Mucosa of rectum (tissue), 2 donors: ENCODE measurements around the gene CD99.
"Not testable (repeated sequence)": the region's sequence is repeated elsewhere in the genome, so short reads cannot be mapped to it uniquely, and the experiment has no call there.

Experiments
- H3K27ac ChIP-seq, 2 donors: one replicate each; pipeline ENCODE4 v1.7.0; 2013; ENCODE audit warnings: inconsistent platforms in 2 of 2, low read depth in 2 of 2, low read length in 2 of 2
- H3K27me3 ChIP-seq, 2 donors: one replicate each; pipeline ENCODE4 v1.7.0; 2013; ENCODE audit warnings: low read length in 2 of 2; ENCODE audit not compliant: control insufficient read depth in 2 of 2, insufficient read depth in 2 of 2
- H3K36me3 ChIP-seq, 2 donors: one replicate each; pipeline ENCODE4 v1.7.0; 2013; ENCODE audit warnings: low read length in 2 of 2; ENCODE audit not compliant: control insufficient read depth in 2 of 2, insufficient read depth in 2 of 2
- H3K4me1 ChIP-seq, 2 donors: one replicate each; pipeline ENCODE4 v1.7.0; 2013; ENCODE audit warnings: low read length in 2 of 2, mild to moderate bottlenecking in 1 of 2; ENCODE audit not compliant: control insufficient read depth in 2 of 2, insufficient read depth in 2 of 2
- H3K4me3 ChIP-seq, 2 donors: one replicate each; pipeline ENCODE4 v1.7.0; 2013; ENCODE audit warnings: low read length in 2 of 2
- H3K9ac ChIP-seq, 2 donors: one replicate each; pipeline ENCODE4 v1.7.0; 2013; ENCODE audit warnings: low read length in 2 of 2, low read depth in 1 of 2, mild to moderate bottlenecking in 1 of 2
- H3K9me3 ChIP-seq, 2 donors: one replicate each; pipeline ENCODE4 v1.7.0; 2013; ENCODE audit warnings: low read length in 2 of 2; ENCODE audit not compliant: control insufficient read depth in 2 of 2
- donor health status: healthy.
- donor health status: Normal muscosa, but diverticular disease.

Gene CD99

GRCh38 chrX:2675657-2676200 is 15.4 kb upstream of the CD99 start:
- not testable (repeated sequence) for H3K9me3 ChIP-seq, H3K27me3 ChIP-seq, H3K36me3 ChIP-seq, H3K27ac ChIP-seq, H3K4me3 ChIP-seq, H3K4me1 ChIP-seq, H3K9ac ChIP-seq

- Histone ChIP-seq H3K9ac (no peak overlapping the region), H3K4me1 (peaks cover 0 to 5% of the 10 kb centered on the region in 2 donors), H3K9me3 (no peaks in the 10 kb centered on the region), H3K36me3 (no peaks in the 10 kb centered on the region), H3K4me3 (peak overlapping the region in 1 of 2 donors; percentile 29), H3K27me3 (no peaks in the 10 kb centered on the region), H3K27ac (no peak overlapping the region)
Observed at GRCh38 chrX:2676794-2677675, 14.1 kb upstream of the CD99 start.

GRCh38 chrX:2677764-2678163 is 13.3 kb upstream of the CD99 start:
- H3K9me3 ChIP-seq: no peaks in the 10 kb centered on the region
- no peak overlapping the region for H3K9ac ChIP-seq
- H3K36me3 ChIP-seq: no peaks in the 10 kb centered on the region
- no peaks in the 10 kb centered on the region for H3K27me3 ChIP-seq
- H3K4me3 ChIP-seq: peak overlapping the region in 1 of 2 donors; percentile 29
- H3K4me1 ChIP-seq: peaks cover 0 to 5% of the 10 kb centered on the region in 2 donors
- H3K27ac ChIP-seq: no peak overlapping the region

GRCh38 chrX:2678583-2678982 is 12.5 kb upstream of the CD99 start:
- no peak overlapping the region for H3K9ac ChIP-seq
- H3K36me3 ChIP-seq: no peaks in the 10 kb centered on the region
- no peaks in the 10 kb centered on the region for H3K9me3 ChIP-seq
- no peak overlapping the region for H3K4me3 ChIP-seq
- H3K27me3 ChIP-seq: no peaks in the 10 kb centered on the region
- H3K27ac ChIP-seq: no peak overlapping the region
- H3K4me1 ChIP-seq: peaks cover 0 to 5% of the 10 kb centered on the region in 2 donors

DNA sequence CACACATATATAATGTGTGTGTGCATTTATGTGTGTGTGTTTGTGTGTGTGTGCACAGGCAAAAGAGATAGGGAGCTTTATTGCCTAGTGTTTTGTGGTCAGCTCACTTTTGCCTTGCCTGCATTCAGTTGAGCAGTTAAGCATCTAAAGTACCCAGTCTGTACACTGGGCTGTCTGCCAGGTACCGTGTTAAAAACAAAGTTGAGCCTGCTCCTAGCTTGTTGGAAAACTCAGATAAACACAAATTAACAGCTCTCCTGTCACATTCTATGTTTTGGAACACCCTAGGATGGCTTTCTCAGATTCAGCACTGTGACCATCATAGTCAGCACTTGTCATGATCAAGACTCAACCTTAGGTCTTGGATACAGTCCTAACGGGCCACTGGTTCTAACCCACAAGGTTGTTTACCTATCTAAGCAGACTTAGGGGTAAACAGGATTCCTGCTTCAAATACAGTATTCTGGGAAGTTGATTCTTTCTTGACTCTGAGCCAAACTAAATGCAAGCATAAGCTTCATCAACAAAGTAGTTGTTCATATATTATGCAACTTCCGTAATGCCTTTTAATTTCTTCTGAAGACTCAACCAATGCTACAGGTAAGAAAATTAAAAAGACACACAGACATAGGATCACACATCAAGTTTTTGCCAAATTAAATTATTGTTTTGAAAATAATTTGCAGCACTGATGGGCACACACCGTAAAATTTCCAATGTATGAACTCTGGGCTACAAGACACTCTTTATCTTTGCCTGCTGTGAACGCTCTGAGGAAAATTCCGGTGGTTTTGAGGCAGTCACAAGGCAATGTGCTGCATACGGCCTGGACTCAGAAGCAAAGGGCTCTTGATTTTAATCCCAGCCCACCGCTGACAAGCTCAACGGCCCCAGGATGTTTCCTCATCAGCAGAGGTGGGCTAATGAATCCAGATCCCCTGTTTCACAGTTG is 11.3 kb upstream of the CD99 start:
- no peak overlapping the region for H3K27ac ChIP-seq
- no peaks in the 10 kb centered on the region for H3K9me3 ChIP-seq
- no peaks in the 10 kb centered on the region for H3K27me3 ChIP-seq
- no peak overlapping the region for H3K9ac ChIP-seq
- H3K4me1 ChIP-seq: peaks cover 0 to 5% of the 10 kb centered on the region in 2 donors
- H3K4me3 ChIP-seq: no peak overlapping the region
- no peaks in the 10 kb centered on the region for H3K36me3 ChIP-seq

DNA sequence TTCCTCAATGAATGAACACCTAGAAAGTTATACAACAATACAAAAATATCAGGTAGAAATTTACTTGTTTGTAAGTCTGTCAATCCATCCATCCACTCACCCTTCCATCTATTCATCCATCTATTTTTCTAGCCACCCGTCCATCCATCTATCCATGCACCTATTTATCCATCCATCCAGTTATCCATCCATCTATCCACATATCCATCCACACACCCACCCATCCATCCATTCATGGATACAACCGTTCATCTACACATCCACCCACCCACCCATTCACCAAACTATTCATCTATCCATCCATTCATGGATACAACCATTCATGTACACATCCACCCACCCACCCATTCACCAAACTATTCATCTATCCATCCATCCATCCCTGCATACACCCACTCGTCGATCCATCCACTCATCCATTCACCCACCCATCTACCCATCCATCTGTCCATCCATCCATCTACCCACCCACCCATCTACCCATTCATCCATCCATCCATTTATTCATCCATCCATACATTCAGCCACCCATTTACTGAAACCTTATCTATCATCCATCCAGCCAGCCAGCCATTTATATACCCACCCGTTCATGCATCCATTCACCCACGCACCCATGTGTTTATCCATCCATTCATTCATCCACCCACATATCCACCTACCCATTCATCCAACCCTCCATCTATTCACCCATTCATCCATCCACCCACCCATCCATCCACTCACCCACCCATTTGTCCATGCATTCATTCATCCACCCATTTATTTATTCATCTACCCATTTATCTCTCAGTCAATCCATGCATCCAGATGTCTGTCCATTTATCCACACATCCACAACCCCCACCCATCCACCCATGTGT is 10.4 kb upstream of the CD99 start:
- Histone ChIP-seq H3K4me3 (no peak overlapping the region), H3K4me1 (peaks cover 0 to 5% of the 10 kb centered on the region in 2 donors), H3K9ac (no peak overlapping the region), H3K9me3 (no peaks in the 10 kb centered on the region), H3K36me3 (no peaks in the 10 kb centered on the region), H3K27ac (no peak overlapping the region), H3K27me3 (no peaks in the 10 kb centered on the region)

GRCh38 chrX:2682565-2683177 is 8.4 kb upstream of the CD99 start:
- H3K9ac ChIP-seq: no peak overlapping the region
- H3K9me3 ChIP-seq: no peaks in the 10 kb centered on the region
- H3K27ac ChIP-seq: no peak overlapping the region
- peaks cover 0 to 5% of the 10 kb centered on the region in 2 donors for H3K4me1 ChIP-seq
- H3K36me3 ChIP-seq: no peaks in the 10 kb centered on the region
- no peaks in the 10 kb centered on the region for H3K27me3 ChIP-seq
- no peak overlapping the region for H3K4me3 ChIP-seq

- Histone ChIP-seq H3K27me3 (no peaks in the 10 kb centered on the region), H3K36me3 (no peaks in the 10 kb centered on the region), H3K4me3 (no peak overlapping the region), H3K4me1 (peaks cover 0 to 2% of the 10 kb centered on the region in 2 donors), H3K9ac (no peak overlapping the region), H3K27ac (no peak overlapping the region), H3K9me3 (no peaks in the 10 kb centered on the region)
Observed at GRCh38 chrX:2684256-2684655, 6.8 kb upstream of the CD99 start.

GRCh38 chrX:2685886-2686285 is 5.2 kb upstream of the CD99 start:
- H3K9me3 ChIP-seq: no peaks in the 10 kb centered on the region
- no peak overlapping the region for H3K4me3 ChIP-seq
- H3K36me3 ChIP-seq: no peaks in the 10 kb centered on the region

More at GRCh38 chrX:2685886-2686285, 5.2 kb upstream of the CD99 start:
- no peak overlapping the region for H3K9ac ChIP-seq
- no peak overlapping the region for H3K27ac ChIP-seq
- peaks cover 0 to 2% of the 10 kb centered on the region in 2 donors for H3K4me1 ChIP-seq
- no peaks in the 10 kb centered on the region for H3K27me3 ChIP-seq
